Common myeloid progenitor, CD34-positive (primary cell): ENCODE measurements around the gene FBXO2.

Experiments used
- CTCF ChIA-PET: fragments of 350-600 bp; sonication (Branson Sonifier 250); formaldehyde crosslinking; loops from one replicate; lab custom pipeline; 2021; ENCODE audit warnings: antibody characterized with exemption; lab: Charles Lee
- POLR2A ChIA-PET: fragments of 350-600 bp; sonication (Branson Sonifier 250); formaldehyde crosslinking; loops from one replicate; lab custom pipeline; 2021; ENCODE audit warnings: antibody characterized with exemption; lab: Charles Lee
- DNase-seq, 3 donors: peaks; one replicate each; pipeline versions ENCODE4 v3.0.0 to v3.0.0-alpha.2; 2013
- H3K27ac ChIP-seq, 2 experiments: 1 replicate in 1 of 2; 2 replicates in 1 of 2; pipeline ENCODE4 v1.7.0; 2013; ENCODE audit warnings: inconsistent platforms in 2 of 2, low read length in 2 of 2, mild to moderate bottlenecking in 2 of 2, low read depth in 1 of 2, moderate library complexity in 1 of 2; ENCODE audit not compliant: severe bottlenecking in 2 of 2, insufficient read depth in 1 of 2, poor library complexity in 1 of 2
- H3K27me3 ChIP-seq, 5 experiments: replicated peaks in 2 of 5; 1 replicate in 3 of 5; 2 replicates in 2 of 5; pipeline versions ENCODE4 v1.6.1 to v1.7.0; 2013; ENCODE audit warnings: low read length in 4 of 5, mild to moderate bottlenecking in 2 of 5, moderate library complexity in 2 of 5, inconsistent platforms in 1 of 5; ENCODE audit not compliant: insufficient read depth in 5 of 5, control insufficient read depth in 4 of 5
- H3K36me3 ChIP-seq, 4 experiments: 1 replicate in 2 of 4; 2 replicates in 2 of 4; pipeline versions ENCODE4 v1.6.1 to v1.7.0; 2013; ENCODE audit warnings: low read length in 3 of 4, control low read depth in 1 of 4, mild to moderate bottlenecking in 1 of 4; ENCODE audit not compliant: control insufficient read depth in 4 of 4, insufficient read depth in 4 of 4
- H3K4me1 ChIP-seq, 4 experiments: 1 replicate in 3 of 4; 2 replicates in 1 of 4; pipeline versions ENCODE4 v1.6.1 to v1.7.1; 2013; ENCODE audit warnings: low read length in 3 of 4, mild to moderate bottlenecking in 3 of 4, control low read depth in 1 of 4, inconsistent platforms in 1 of 4, moderate library complexity in 1 of 4; ENCODE audit not compliant: control insufficient read depth in 4 of 4, insufficient read depth in 4 of 4; ENCODE audit errors: control extremely low read depth in 1 of 4
- H3K4me3 ChIP-seq, 7 experiments: 1 replicate in 4 of 7; 2 replicates in 3 of 7; pipeline versions ENCODE4 v1.5.1 to v1.7.0; 2013; ENCODE audit warnings: mild to moderate bottlenecking in 7 of 7, low read length in 6 of 7, moderate library complexity in 6 of 7, inconsistent platforms in 2 of 7, low read depth in 2 of 7, control low read depth in 1 of 7; ENCODE audit not compliant: insufficient read depth in 4 of 7, control insufficient read depth in 1 of 7; ENCODE audit errors: extremely low read depth in 1 of 7
- H3K9me3 ChIP-seq, 5 experiments: 1 replicate in 4 of 5; 2 replicates in 1 of 5; pipeline versions ENCODE4 v1.6.1 to v1.7.1; 2013; ENCODE audit warnings: low read length in 4 of 5, mild to moderate bottlenecking in 2 of 5, inconsistent platforms in 1 of 5, low read depth in 1 of 5, moderate library complexity in 1 of 5; ENCODE audit not compliant: control insufficient read depth in 4 of 5, insufficient read depth in 2 of 5; ENCODE audit errors: control extremely low read depth in 1 of 5
- WGBS: methylation state at CpG from one replicate; pipeline ENCODE4 v1.1.5; 2013; ENCODE audit not compliant: insufficient coverage; 5-methylcytosine and 5-hydroxymethylcytosine counted together

The FBXO2 gene

DNA sequence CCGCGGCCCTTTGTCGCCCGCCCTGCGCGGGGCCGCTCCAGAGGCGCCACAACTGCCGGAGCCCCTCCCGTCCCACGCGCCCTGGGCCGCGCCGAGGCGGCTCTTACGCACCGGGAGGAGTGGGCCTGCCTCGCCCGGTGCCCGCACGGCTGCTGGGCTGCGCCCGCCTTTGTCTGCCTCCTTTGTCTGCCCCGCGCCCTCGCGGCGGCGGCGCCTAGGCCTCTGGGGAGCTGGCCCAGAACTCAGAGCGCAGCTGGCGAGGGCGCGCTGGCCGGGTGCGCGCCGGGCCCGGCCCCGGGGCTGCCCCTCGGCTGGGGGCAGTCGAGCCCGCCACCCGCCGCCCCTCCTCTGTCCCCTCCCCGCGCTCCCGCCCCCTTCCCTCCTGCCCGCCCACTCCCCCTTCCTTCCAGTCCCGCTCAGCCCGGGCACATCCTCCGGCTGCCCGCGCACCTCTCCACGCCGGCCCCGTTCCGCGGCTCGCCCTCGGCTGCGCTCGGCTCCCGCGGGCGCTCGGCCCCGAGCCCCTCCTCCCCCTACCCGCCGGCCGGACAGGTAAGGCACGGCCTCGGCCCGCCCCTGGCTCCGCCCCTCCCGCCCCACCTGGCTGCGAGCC, 37.2 kb upstream of the FBXO2 start, which contains the start of gene DRAXIN:
DRAXIN (plus strand) TSS at position 409 of the 613 bp plus-strand sequence. CDS start 14,549 bp downstream, outside the sequence.
- ChIA-PET POLR2A (interaction anchor here (0.5 kb wide), 1 partner anchor 47 kb away, joined by 3 read pairs; no protein-coding TSS in a partner anchor), CTCF (interaction anchor here (2.2 kb wide), 1 partner anchor 27 kb away, joined by 5 read pairs; the partner anchor contains the start of gene FBXO6)
- peaks cover 6 to 67% (median 35%) of the 10 kb centered on the region in 5 experiments for H3K27me3 ChIP-seq
- H3K36me3 ChIP-seq = no peaks in the 10 kb centered on the region
- H3K4me1 ChIP-seq = peaks cover 0 to 34% (median 31%) of the 10 kb centered on the region in 4 experiments
- peak within 1 kb of the TSS in 5 of 7 experiments; percentile 32 to 58 (median 57) for H3K4me3 ChIP-seq
- H3K9me3 ChIP-seq = no peaks in the 10 kb centered on the region
- no peak within 1 kb of the TSS for H3K27ac ChIP-seq
- WGBS = 0% methylated on average over 63 of the region's 78 CpGs
- DNase-seq = peak in 2 of 3 donors; percentile 19 to 43

DNA sequence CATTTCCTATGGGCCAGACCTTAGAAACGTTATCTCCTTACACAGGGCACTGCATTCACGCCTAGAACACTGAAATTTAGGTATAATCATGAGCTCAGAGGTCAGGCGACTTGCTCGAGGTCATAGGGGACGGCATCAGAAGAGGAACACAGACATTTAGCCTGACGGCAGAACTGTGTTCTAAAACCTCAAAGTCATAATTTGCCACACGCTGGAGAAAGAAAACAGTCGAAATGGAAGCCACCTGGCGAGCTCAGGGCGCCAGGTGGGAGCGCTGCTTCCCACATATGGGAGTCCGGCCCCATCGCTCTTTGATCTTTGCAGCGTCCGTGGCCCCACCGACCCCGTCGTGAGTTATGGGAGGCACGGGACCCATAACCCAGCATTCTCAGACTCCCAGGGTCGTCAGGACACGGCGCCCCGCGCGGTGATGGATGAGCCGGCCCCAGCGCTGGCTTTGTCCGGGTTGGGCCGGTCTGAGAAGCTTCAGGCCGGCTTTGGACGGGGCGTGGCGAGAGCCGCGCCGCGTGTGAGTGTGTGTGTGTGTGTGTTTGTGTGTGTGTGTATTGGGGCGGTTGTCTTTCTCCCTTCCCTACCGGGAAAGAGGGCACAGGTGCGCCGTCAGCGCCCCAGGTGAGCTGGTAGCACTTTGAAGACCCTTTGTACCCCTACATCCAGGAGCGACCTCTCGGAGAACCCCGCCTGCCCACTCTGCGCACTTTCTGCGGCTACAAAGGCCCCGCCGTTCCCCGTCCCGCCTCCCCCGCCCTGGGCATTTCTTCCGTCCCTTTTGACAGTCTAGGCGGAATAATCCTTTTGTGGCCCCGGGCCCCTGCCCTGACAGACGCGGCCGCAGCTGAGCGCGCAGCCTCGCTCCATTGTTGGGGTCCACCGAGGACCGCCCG, 36.4 kb upstream of the FBXO2 start:
- Histone ChIP-seq H3K9me3 (no peaks in the 10 kb centered on the region), H3K27me3 (peaks cover 6 to 67% (median 39%) of the 10 kb centered on the region in 5 experiments), H3K4me1 (peaks cover 0 to 34% (median 31%) of the 10 kb centered on the region in 4 experiments), H3K27ac (no peak overlapping the region), H3K4me3 (peak overlapping the region in 5 of 7 experiments; percentile 32 to 58 (median 57)), H3K36me3 (no peaks in the 10 kb centered on the region)
- WGBS = 3% methylated on average over 53 of the region's 64 CpGs
- ChIA-PET CTCF (interaction anchor here (0.7 to 2.2 kb wide), 5 partner anchors 9 to 448 kb away, joined by 3 to 6 read pairs (median 5); partner anchors contain the start of gene FBXO6), POLR2A (interaction anchor here (0.5 kb wide), 1 partner anchor 47 kb away, joined by 3 read pairs; no protein-coding TSS in a partner anchor)
- peak in 2 of 3 donors; percentile 23 to 40 for DNase-seq

DNA sequence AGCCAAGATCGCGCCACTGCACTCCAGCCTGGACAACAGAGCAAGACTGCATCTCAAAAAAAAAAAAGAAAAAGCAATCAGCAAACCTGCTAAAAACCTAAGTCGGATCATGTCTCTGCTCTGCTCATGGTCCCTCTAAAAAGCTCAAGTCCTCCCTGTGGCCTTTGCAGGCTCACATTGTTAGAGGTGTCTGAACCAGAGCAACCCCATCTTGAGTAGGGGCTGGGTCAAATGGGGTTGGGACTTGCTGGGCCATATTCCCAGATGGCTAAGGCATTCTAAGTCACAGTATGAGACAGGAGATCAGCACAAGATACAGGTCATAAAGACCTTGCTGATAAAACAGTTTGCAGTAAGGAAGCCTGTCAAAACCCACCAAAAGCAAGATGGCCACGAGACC, 34.3 kb upstream of the FBXO2 start:
- 100% methylated on average over 2 of the region's 4 CpGs for WGBS
- Histone ChIP-seq H3K4me1 (peaks cover 0 to 31% (median 27%) of the 10 kb centered on the region in 4 experiments), H3K36me3 (no peaks in the 10 kb centered on the region), H3K27me3 (peaks cover 6 to 50% (median 30%) of the 10 kb centered on the region in 5 experiments), H3K4me3 (no peak overlapping the region), H3K27ac (no peak overlapping the region), H3K9me3 (no peaks in the 10 kb centered on the region)
- CTCF ChIA-PET = interaction anchor here (0.7 kb wide), 1 partner anchor 121 kb away, joined by 3 read pairs; no protein-coding TSS in a partner anchor
- POLR2A ChIA-PET = no interaction called here
- no peak for DNase-seq

DNA sequence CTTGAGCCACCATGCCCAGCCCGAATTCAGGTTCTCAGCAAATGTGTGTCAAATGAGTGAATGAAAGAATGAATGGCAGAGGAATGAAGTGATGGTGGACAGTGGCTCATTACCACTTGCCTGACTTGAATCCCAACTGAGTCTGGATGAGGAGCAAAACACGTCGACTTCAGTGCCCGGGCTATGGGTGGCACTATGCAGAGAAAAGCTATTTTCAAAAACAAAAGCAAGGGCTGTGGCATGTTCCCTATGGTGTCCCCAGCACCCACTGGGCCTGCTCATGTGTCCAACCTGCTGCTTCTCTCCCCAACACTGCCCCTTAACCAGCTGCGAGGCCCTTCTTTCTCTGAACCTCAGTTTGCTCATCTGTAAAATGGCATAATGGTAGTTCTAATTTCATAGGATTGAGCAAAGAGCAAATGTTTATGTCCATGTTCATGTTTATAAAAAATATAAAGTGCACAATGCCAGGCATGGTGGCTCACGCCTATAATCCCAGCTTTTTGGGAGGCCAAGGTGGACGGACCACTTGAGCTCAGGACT, 31.1 kb upstream of the FBXO2 start:
- no peaks in the 10 kb centered on the region for H3K9me3 ChIP-seq
- WGBS = 96% methylated on average over 6 of the region's 7 CpGs
- H3K36me3 ChIP-seq = no peaks in the 10 kb centered on the region
- no peak for DNase-seq
- CTCF ChIA-PET = interaction anchor here (1.1 to 1.9 kb wide), 3 partner anchors 20 to 30 kb away, joined by 3 to 6 read pairs (median 3); no protein-coding TSS in a partner anchor
- no peak overlapping the region for H3K27ac ChIP-seq
- peaks cover 3 to 18% (median 15%) of the 10 kb centered on the region in 4 experiments for H3K4me1 ChIP-seq
- peaks cover 6 to 20% (median 14%) of the 10 kb centered on the region in 5 experiments for H3K27me3 ChIP-seq
- POLR2A ChIA-PET = no interaction called here
- H3K4me3 ChIP-seq = no peak overlapping the region

DNA sequence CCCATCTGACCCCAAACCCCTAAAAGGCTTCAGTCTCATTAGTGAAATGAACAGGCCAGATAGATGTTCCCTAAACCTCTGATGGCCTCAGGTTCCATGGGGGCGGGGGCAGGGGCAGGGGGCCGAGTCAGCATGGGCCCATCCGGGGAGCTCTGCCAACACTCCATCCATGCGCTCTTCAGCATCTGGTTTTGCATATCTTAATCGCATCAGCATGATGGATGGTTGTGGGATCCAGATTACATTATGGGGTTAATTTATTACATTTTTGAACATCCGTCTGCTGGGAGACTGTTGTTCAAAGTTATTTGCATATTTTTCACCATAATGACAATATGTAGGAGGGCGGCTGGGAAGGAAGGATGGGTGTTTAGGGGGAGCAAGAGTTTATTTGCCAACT, 29.8 kb upstream of the FBXO2 start:
- Histone ChIP-seq H3K9me3 (no peaks in the 10 kb centered on the region), H3K27ac (no peak overlapping the region), H3K27me3 (peaks cover 0 to 10% (median 7%) of the 10 kb centered on the region in 5 experiments), H3K4me3 (no peak overlapping the region), H3K4me1 (peaks cover 3 to 22% (median 17%) of the 10 kb centered on the region in 4 experiments), H3K36me3 (no peaks in the 10 kb centered on the region)
- ChIA-PET POLR2A (no interaction called here), CTCF (interaction anchor here (2.0 to 3.0 kb wide), 3 partner anchors 11 to 36 kb away, joined by 5 to 12 read pairs (median 9); no protein-coding TSS in a partner anchor)
- no peak for DNase-seq
- WGBS = 50% methylated on average over 1 of the region's 7 CpGs

DNA sequence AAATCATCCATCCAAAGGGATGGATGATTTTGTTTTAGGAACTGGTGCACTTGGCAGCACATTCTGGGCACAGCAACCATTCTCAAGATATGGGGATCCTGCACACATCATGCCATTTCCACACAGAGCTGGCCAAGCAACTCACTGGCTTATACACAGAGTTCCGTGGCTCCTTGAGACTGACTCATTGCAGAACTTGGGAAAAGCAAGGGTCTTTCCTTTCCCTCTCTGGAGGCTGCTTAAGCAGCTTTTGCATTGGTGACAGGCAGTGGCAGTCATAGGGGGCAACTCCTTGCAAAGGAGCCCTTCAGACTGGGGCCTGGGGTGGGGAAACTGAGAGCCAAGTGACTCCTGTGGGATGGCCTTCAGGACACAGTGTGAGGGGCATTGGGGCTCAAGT, 28.6 kb upstream of the FBXO2 start:
- Histone ChIP-seq H3K4me3 (no peak overlapping the region), H3K27ac (no peak overlapping the region), H3K27me3 (peaks cover 0 to 8% (median 0%) of the 10 kb centered on the region in 5 experiments), H3K9me3 (no peaks in the 10 kb centered on the region), H3K36me3 (no peaks in the 10 kb centered on the region), H3K4me1 (peaks cover 3 to 22% (median 17%) of the 10 kb centered on the region in 4 experiments)
- POLR2A ChIA-PET = no interaction called here
- no peak for DNase-seq
- CTCF ChIA-PET = interaction anchor here (0.9 to 3.0 kb wide), 8 partner anchors 10 to 67 kb away, joined by 3 to 12 read pairs (median 6); partner anchors contain the start of gene FBXO6
- WGBS = no CpG with 5 or more reads among the region's 1 CpG
